OCI-LY3 (cell line): ENCODE measurements around the gene NUDCD2.

Source experiments
- CTCF ChIP-seq: fragments of 200-600, 300-600 bp; sonication (generic); IDR thresholded peaks from 2 replicates; pipeline ENCODE4 v1.5.1; 2014; ENCODE audit warnings: antibody characterized with exemption, low read length, low read depth
- EZH2phosphoT487 ChIP-seq: fragments of 200-600 bp; shearing (Covaris generic); IDR thresholded peaks from 2 replicates; pipeline ENCODE4 v1.6.1; 2018; ENCODE audit warnings: antibody characterized with exemption, mixed run types, low read depth

GRCh38 chr5:163397354-163397753 lies 62.5 kb downstream of the NUDCD2 start:
- TF ChIP-seq CTCF: no peak
- no peak for TF ChIP-seq EZH2phosphoT487
